Parathyroid adenoma (tissue), 2 donors: Measurements from ENCODE around the gene SEMA3E.

Source experiments
- H2AFZ ChIP-seq: fragments of 300-600 bp; sonication (generic); one replicate; pipeline ENCODE4 v1.7.0; 2017; ENCODE audit warnings: antibody characterized with exemption, mild to moderate bottlenecking
- H3K27ac ChIP-seq: fragments of 300-600 bp; sonication (generic); one replicate; pipeline ENCODE4 v1.7.0; 2017
- H3K27me3 ChIP-seq: fragments of 300-600 bp; sonication (generic); one replicate; pipeline ENCODE4 v1.7.0; 2017; ENCODE audit warnings: low read length; ENCODE audit not compliant: control insufficient read depth, insufficient read depth
- H3K36me3 ChIP-seq: fragments of 300-600 bp; sonication (generic); one replicate; pipeline ENCODE4 v1.7.0; 2017; ENCODE audit warnings: low read length; ENCODE audit not compliant: control insufficient read depth, insufficient read depth
- H3K4me1 ChIP-seq: fragments of 300-600 bp; sonication (generic); one replicate; pipeline ENCODE4 v1.7.0; 2017; ENCODE audit warnings: control low read depth
- H3K4me2 ChIP-seq: fragments of 300-600 bp; sonication (generic); one replicate; pipeline ENCODE4 v1.7.0; 2017; ENCODE audit warnings: low read length
- H3K4me3 ChIP-seq: fragments of 300-600 bp; sonication (generic); one replicate; pipeline ENCODE4 v1.7.0; 2017; ENCODE audit warnings: low read depth, low read length
- H3K79me2 ChIP-seq: fragments of 300-600 bp; sonication (generic); one replicate; pipeline ENCODE4 v1.7.0; 2017; ENCODE audit warnings: control low read depth
- H3K9ac ChIP-seq: fragments of 300-600 bp; sonication (generic); one replicate; pipeline ENCODE4 v1.7.0; 2017; ENCODE audit warnings: mild to moderate bottlenecking
- H3K9me3 ChIP-seq: fragments of 300-600 bp; sonication (generic); one replicate; pipeline ENCODE4 v1.7.0; 2017; ENCODE audit warnings: low read length; ENCODE audit not compliant: control insufficient read depth
- CTCF ChIP-seq: fragments of 300-600 bp; sonication (generic); IDR thresholded peaks from one replicate; pipeline ENCODE4 v1.7.0; 2017; ENCODE audit warnings: antibody characterized with exemption, mild to moderate bottlenecking
- donor health status: primary hyperparathyroidism.

Gene SEMA3E

GRCh38 chr7:83478616-83479015, 170.3 kb downstream of the SEMA3E start:
- H3K27ac ChIP-seq: no peak overlapping the region
- H3K36me3 ChIP-seq: no peaks in the 10 kb centered on the region
- no peak overlapping the region for H3K4me3 ChIP-seq
- H3K4me1 ChIP-seq: no peaks in the 10 kb centered on the region
- TF ChIP-seq CTCF: no peak
- H3K9me3 ChIP-seq: no peaks in the 10 kb centered on the region
- no peaks in the 10 kb centered on the region for H3K79me2 ChIP-seq
- no peak overlapping the region for H2AFZ ChIP-seq
- no peak overlapping the region for H3K9ac ChIP-seq
- H3K27me3 ChIP-seq: no peaks in the 10 kb centered on the region
- H3K4me2 ChIP-seq: no peak overlapping the region

DNA sequence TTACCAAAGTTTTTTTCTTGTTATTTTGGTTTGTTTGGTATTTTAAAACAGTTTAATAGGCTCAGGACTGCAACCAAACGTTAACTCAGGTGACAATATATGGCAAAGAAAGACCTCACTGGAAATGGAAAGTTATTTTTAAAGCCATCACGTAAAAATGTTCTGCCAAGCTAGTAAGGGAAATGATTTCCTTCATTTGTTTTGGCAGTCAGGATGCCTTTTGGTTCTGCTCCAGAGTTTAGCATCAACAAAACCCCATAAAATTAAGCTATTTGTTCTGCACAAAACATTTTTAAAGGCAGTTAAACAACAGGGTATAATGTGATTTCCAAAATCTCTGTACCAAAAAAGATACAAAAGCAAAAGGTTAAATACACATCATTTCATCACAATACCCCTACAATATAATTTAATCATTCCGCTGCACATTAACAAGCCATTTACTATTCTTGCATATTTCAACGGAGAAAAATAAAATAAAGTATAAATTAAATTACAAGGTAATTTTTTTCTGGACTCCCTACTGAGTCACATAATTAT, 172.4 kb downstream of the SEMA3E start:
- H3K9me3 ChIP-seq: no peaks in the 10 kb centered on the region
- no peak overlapping the region for H3K4me3 ChIP-seq
- H3K27me3 ChIP-seq: no peaks in the 10 kb centered on the region
- no peak for TF ChIP-seq CTCF
- H3K27ac ChIP-seq: no peak overlapping the region
- no peak overlapping the region for H3K9ac ChIP-seq
- H3K36me3 ChIP-seq: no peaks in the 10 kb centered on the region
- no peak overlapping the region for H2AFZ ChIP-seq
- no peaks in the 10 kb centered on the region for H3K79me2 ChIP-seq
- no peaks in the 10 kb centered on the region for H3K4me1 ChIP-seq
- no peak overlapping the region for H3K4me2 ChIP-seq

- Histone ChIP-seq H3K4me2 (no peak overlapping the region), H3K79me2 (no peaks in the 10 kb centered on the region), H3K27ac (no peak overlapping the region), H3K9me3 (no peaks in the 10 kb centered on the region), H2AFZ (no peak overlapping the region), H3K27me3 (no peaks in the 10 kb centered on the region), H3K4me3 (no peak overlapping the region), H3K36me3 (no peaks in the 10 kb centered on the region), H3K4me1 (no peaks in the 10 kb centered on the region), H3K9ac (no peak overlapping the region)
- TF ChIP-seq CTCF: no peak
Observed at GRCh38 chr7:83475420-83475819, 173.5 kb downstream of the SEMA3E start.

DNA sequence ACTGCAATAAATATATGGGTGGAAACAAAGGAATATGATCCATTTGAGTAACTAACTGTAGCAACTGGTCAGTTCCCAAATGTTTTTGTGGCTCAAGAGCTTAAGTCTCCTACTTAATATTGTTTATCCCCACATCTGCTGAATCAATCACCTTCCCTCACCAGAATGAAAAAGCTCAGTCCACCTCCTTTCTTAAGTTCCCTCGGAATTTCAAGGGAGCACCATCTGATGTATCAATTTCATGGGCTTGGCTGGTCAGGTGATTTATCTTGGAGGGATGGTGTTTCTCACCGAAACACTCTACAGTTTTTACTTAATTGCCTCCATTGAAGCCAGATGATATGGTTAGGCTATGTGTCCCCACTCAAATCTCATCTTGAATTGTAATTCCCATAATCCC, 176.6 kb downstream of the SEMA3E start:
- Histone ChIP-seq H3K4me2 (no peak overlapping the region), H3K9me3 (no peaks in the 10 kb centered on the region), H3K27me3 (no peaks in the 10 kb centered on the region), H3K79me2 (no peaks in the 10 kb centered on the region), H3K36me3 (no peaks in the 10 kb centered on the region), H2AFZ (no peak overlapping the region), H3K4me1 (no peaks in the 10 kb centered on the region), H3K4me3 (no peak overlapping the region), H3K27ac (no peak overlapping the region), H3K9ac (no peak overlapping the region)
- TF ChIP-seq CTCF: no peak

GRCh38 chr7:83469491-83469890, 179.4 kb downstream of the SEMA3E start:
- no peak overlapping the region for H3K27ac ChIP-seq
- no peaks in the 10 kb centered on the region for H3K4me1 ChIP-seq
- H3K4me2 ChIP-seq: no peak overlapping the region
- H3K4me3 ChIP-seq: no peak overlapping the region
- no peaks in the 10 kb centered on the region for H3K79me2 ChIP-seq
- no peaks in the 10 kb centered on the region for H3K27me3 ChIP-seq
- no peaks in the 10 kb centered on the region for H3K9me3 ChIP-seq
- no peak overlapping the region for H2AFZ ChIP-seq
- no peaks in the 10 kb centered on the region for H3K36me3 ChIP-seq
- H3K9ac ChIP-seq: no peak overlapping the region
- no peak for TF ChIP-seq CTCF
